Epithelial cell of proximal tubule (primary cell): ENCODE data around the gene STK38L. TPM values are rescaled to one million over a fixed set of nuclear protein-coding genes. Genes with fewer than 3 reads are reported as not detected.

ENCODE experiments used
- DNase-seq: peaks from one replicate; pipeline ENCODE4 v3.0.0-alpha.2; 2011; ENCODE audit warnings: low read depth
- H3K4me3 ChIP-seq: 2 replicates; pipeline ENCODE4 v1.5.1; 2011; ENCODE audit warnings: low read depth, mild to moderate bottlenecking, low read length
- total RNA-seq: library from RNA; depleted of rRNA; stranded (reverse); fragments of >200 nt; gene quantifications from 2 replicates; pipeline ENCODE4 v1.2.3, GENCODE V29; 2015
- TF ChIP-seq, protein P1 (sequence below): conservative IDR thresholded peaks from 2 replicates; pipeline ENCODE4 v1.5.1; 2012; ENCODE audit warnings: low read depth, mild to moderate bottlenecking, low read length

STK38L gene
- total RNA-seq, 1 donor from 2014 or later: 14.9 TPM

DNA sequence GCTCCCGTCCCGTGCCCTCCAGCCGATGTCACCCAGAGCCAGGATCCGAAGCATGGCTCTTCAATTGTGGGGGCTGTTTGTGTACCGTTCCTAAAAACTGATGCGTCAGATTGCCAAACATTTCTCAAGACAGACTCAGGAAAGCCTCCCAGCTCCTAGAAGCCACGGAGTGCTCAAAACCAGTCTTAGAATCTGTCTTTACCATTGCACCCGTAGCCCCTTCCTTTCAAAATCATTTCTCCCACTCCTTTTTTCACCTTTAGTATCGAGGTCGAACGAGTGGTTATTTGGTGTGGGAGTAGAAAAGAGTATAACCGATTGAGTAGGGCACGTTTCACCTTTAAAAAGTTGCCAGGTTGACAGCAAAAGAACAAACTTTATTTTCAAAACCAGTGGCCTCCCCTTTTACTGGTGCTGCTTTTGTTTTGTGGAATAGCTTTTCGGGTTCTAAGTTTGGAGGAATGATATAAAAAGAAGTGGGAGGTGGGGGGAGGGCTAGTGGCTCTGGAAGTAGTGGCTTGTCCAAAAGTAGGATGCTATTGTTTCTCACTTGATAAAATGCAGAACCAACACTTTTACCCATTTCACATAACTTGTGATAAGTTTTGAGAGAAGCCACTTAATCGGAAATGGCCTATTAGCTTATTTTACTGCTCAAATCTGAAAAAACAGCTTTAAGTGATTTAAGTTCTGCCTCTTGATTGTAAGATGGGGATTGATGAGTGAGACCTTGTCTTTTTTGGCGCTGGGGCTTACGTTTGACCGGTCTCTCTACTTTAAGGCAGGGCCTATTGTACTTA, 803 bp downstream of the STK38L start:
- H3K4me3 ChIP-seq: peak overlapping the region; percentile 66
- TF ChIP-seq, protein P1, sequence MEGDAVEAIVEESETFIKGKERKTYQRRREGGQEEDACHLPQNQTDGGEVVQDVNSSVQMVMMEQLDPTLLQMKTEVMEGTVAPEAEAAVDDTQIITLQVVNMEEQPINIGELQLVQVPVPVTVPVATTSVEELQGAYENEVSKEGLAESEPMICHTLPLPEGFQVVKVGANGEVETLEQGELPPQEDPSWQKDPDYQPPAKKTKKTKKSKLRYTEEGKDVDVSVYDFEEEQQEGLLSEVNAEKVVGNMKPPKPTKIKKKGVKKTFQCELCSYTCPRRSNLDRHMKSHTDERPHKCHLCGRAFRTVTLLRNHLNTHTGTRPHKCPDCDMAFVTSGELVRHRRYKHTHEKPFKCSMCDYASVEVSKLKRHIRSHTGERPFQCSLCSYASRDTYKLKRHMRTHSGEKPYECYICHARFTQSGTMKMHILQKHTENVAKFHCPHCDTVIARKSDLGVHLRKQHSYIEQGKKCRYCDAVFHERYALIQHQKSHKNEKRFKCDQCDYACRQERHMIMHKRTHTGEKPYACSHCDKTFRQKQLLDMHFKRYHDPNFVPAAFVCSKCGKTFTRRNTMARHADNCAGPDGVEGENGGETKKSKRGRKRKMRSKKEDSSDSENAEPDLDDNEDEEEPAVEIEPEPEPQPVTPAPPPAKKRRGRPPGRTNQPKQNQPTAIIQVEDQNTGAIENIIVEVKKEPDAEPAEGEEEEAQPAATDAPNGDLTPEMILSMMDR: no peak
- DNase-seq: no peak

DNA sequence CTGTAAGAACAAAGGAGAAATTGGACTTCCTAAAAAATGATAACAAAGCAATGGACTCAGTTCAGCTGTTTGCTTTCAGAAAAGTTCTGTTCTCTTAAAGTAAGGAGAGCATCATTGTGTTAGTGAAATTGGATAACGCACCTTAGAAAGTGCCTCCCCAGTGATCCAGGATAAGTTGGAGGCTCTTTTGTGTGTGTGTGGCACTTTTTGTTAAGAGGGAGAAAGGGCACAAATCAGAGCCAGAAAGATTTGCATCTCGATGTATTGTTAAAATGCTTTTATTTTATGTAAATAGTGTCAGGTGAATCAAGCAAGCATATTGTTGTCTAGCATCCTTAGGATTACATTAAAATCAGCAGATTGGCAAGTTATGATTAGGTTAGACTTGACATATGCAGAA, 2.1 kb downstream of the STK38L start:
- DNase-seq: no peak
- H3K4me3 ChIP-seq: no peak overlapping the region
- TF ChIP-seq, protein P1: no peak

DNA sequence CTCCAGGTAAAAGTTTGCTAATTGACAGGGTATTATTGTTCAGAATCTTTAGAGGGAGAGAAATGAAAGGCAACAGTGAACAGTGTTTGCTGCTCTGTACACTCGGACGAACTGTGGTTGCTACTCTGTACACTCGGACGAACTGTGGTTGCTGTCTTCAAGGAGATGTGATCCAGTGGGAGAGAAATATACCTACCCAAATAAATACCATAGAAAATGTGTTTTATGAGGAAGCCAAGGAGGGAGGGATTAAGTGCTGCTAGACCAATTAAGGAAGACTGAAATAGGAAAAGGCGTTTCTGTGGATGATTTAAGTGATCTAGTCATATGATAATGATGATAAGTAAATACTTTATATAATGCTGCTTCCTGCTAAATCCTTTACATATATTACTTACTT, 2.7 kb downstream of the STK38L start:
- TF ChIP-seq, protein P1: no peak
- DNase-seq: no peak
- no peak overlapping the region for H3K4me3 ChIP-seq

DNA sequence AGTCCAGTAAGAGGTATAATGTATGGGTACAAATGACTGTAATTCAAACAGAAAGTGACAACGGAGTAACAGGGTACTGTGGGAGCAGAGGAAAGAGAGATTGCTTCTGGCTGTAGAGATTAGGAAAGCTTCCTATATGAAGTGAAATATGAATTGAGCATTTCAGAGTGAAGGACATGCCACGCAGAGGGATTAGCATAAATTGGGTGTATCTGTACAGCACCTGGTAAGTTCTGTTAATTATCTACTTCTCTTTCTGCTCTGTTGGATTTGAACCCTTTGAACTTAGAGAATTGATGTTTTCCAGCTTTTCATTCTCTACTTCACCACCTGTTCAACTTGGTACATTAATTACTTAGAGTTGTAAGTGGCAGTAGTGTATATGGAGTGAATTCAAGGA, 8.8 kb downstream of the STK38L start:
- TF ChIP-seq, protein P1: no peak
- peak overlapping the region; percentile 30 for H3K4me3 ChIP-seq
- DNase-seq: no peak

DNA sequence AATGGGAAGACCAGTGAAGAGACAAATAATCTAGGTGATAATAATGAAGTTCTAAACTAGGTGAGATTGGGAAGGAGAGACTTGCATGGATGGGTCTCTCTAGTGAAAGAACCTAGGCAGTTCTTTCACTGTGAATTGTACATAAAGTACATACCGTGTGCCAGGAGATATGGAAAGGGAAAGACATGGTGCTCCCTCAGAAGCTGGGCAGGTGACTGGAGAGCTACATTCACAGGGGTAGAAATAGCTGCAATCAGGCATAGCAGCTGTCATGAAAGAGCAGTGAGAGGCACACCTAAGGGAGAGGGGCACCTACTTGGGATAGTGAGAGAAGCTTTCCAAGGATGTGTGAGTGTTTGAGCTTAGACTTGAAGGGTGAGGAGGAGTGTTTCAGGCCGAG, 9.3 kb downstream of the STK38L start:
- TF ChIP-seq, protein P1: no peak
- DNase-seq: no peak
- peak overlapping the region; percentile 30 for H3K4me3 ChIP-seq

DNA sequence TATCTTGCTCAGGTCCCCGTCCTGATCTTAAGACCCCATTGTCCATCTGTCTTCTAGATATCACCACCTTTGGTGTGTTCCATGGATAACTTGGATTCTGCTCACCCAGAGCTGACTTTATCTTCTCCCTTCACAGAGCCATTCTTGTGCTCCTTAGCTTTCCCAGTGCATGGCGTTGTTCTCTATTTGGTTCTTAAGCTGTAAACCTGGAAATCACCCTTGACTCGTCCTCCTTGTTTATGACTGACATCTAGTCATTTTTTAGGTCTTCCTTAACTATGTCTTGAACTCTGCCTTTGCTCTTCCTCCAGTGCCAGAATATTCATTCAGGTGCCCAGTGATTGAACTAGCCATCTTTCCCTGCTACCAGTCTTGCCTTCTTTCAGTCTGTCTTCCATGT, 11.7 kb downstream of the STK38L start:
- DNase-seq: no peak
- H3K4me3 ChIP-seq: no peak overlapping the region
- TF ChIP-seq, protein P1: no peak

DNA sequence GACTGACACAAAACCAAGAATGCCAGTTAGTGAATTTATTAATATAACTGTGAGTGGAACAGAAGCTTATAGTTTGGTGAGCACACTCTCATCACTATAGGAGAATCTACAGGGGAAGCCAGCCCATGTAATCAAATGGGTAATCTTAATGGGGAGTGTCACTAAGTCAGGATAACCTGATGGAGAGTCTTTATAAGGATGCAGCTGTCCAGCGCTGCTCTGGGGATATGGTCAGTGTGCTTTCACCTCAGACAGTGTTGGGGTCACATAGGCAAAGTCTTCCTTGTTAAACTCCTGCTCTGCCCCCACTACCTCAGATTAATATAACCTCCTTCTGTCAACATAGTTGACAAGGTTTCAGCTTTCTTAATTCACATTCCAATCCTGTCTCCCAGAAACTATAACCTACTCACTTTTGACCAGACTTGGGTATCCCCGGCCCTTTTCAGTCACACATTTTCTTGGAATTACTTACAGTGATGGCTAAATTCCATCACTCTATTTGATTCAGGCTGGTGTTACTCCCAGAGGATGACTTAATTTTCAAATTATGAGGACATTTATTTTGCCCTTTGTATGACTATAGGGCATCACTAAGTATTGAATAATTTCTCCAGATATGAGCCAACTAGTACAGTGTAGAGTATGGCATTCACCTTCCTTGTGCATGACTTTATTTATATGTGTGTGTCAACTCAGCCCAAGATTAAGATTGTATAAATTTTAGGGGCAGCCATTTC, 13.2 kb downstream of the STK38L start:
- H3K4me3 ChIP-seq: no peak overlapping the region
- TF ChIP-seq, protein P1: no peak
- DNase-seq: no peak
